Cardiac fibroblast (primary cell): ENCODE data around the gene C1orf87.

Experiments
- DNase-seq, 2 donors: peaks; one replicate each; pipeline versions ENCODE4 v3.0.0 to v3.0.0-alpha.2; 2010; ENCODE audit warnings: low read depth in 2 of 2
- H3K4me3 ChIP-seq, 2 donors: replicated peaks in 1 of 2; 1 replicate in 1 of 2; 2 replicates in 1 of 2; pipeline ENCODE4 v1.5.1; 2011; ENCODE audit warnings: low read depth in 2 of 2, low read length in 2 of 2, mild to moderate bottlenecking in 2 of 2, moderate library complexity in 1 of 2
- TF ChIP-seq, protein P1 (sequence below): IDR thresholded peaks from one replicate; pipeline ENCODE4 v1.5.1; 2011; ENCODE audit warnings: low read depth, mild to moderate bottlenecking, low read length, inconsistent platforms

C1orf87 gene

GRCh38 chr1:60111118-60111517 lies 37.5 kb upstream of the C1orf87 start:
- no peak overlapping the region for H3K4me3 ChIP-seq
- TF ChIP-seq, protein P1, sequence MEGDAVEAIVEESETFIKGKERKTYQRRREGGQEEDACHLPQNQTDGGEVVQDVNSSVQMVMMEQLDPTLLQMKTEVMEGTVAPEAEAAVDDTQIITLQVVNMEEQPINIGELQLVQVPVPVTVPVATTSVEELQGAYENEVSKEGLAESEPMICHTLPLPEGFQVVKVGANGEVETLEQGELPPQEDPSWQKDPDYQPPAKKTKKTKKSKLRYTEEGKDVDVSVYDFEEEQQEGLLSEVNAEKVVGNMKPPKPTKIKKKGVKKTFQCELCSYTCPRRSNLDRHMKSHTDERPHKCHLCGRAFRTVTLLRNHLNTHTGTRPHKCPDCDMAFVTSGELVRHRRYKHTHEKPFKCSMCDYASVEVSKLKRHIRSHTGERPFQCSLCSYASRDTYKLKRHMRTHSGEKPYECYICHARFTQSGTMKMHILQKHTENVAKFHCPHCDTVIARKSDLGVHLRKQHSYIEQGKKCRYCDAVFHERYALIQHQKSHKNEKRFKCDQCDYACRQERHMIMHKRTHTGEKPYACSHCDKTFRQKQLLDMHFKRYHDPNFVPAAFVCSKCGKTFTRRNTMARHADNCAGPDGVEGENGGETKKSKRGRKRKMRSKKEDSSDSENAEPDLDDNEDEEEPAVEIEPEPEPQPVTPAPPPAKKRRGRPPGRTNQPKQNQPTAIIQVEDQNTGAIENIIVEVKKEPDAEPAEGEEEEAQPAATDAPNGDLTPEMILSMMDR: no peak
- DNase-seq: no peak

GRCh38 chr1:60108196-60108595 lies 34.6 kb upstream of the C1orf87 start:
- TF ChIP-seq, protein P1: no peak
- no peak for DNase-seq
- H3K4me3 ChIP-seq: no peak overlapping the region

DNA sequence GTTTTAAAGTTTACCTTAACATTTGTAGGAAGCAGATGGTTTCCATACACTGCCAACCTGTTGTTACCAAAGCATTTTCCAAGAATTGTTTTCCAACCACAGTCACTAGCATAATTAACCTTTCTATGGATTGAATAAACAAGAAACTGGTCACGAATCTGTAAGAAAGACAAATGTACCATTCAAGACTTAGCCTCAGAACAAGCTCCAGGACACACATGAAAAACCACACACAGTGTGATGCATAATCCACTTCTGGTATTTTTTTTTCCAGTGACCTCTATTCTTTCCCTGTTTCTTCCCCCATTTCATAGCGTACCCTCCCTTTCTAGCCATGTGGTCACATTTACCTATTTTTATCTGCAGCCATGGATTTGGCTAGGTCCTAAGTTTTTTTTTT lies 29.6 kb upstream of the C1orf87 start:
- H3K4me3 ChIP-seq: no peak overlapping the region
- no peak for DNase-seq
- TF ChIP-seq, protein P1: no peak

DNA sequence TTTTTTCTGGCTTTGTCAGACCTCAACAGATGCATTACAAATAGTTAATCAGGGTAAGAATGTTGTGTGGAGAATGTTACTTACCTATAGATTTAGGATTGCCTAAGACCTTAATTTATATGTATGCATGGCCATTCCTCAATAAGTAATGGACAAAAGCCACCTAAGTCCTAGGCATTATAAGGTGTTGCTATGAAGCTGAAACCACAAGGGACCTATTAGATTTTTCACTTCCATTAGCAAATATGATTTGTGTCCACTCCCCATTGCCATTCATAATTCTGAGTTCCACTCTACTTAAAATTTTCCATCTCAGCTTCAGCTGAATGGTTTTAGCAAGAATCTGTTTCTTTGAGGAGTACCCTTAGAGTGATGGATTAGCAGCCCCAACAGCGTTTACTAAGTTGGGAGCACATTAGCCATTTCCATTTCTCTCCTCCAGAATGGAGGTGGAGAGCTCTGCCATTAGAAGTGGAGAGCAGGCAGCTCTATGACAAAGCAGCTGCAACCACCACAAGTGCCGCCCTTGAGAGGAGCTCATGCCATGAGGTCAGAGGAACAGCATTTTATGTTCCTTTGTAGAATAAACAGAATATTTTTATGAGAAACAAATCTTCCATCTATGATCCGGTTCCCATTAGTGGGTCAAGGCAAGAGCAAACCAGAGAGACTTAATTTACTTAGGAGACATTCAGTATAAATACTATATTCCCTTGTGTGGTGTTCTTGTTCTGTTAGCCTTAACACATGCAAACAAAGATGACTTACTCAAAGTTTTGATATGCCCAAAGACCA lies 28.9 kb upstream of the C1orf87 start:
- no peak for DNase-seq
- TF ChIP-seq, protein P1: no peak

GRCh38 chr1:60101516-60101915 lies 27.9 kb upstream of the C1orf87 start:
- no peak for DNase-seq
- H3K4me3 ChIP-seq: no peak overlapping the region
- TF ChIP-seq, protein P1: no peak

More for the DNA sequence above, 28.9 kb upstream of the C1orf87 start:
- H3K4me3 ChIP-seq: no peak overlapping the region

DNA sequence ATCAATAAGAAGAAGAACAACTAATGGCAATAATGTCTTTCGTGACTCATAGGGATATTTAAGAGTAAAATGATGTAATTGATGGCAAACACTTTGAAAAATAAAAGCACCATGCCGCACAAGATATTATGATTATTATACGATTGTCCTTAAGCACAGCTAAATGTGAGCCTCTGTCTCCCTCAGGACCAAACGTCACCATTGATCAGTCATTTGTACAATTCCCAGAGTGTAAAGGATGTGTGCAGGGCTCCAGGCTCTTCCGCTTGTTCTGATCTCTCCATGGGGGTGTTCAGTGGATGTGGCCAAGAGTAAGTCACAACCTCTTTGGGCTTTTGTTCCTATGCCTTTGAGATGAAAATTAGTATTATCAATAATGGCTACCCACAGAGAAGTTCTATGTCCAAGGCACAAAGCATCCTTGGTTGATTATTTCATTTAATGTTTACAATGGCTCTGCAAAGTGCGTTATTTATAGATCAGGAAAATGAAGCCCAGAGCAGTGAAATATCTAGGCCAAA lies 17.7 kb upstream of the C1orf87 start:
- no peak overlapping the region for H3K4me3 ChIP-seq
- no peak for DNase-seq
- TF ChIP-seq, protein P1: no peak
